Endometrium (tissue), 2 donors: ENCODE data around the gene PLOD2.

Experiments
- FAIRE-seq: peaks from 2 replicates; lab custom pipeline; 2012; peaks lifted over from hg19 to GRCh38; lab: Jason Lieb, UNC
- donor health status: control.
- donor health status: control.

PLOD2 gene

DNA sequence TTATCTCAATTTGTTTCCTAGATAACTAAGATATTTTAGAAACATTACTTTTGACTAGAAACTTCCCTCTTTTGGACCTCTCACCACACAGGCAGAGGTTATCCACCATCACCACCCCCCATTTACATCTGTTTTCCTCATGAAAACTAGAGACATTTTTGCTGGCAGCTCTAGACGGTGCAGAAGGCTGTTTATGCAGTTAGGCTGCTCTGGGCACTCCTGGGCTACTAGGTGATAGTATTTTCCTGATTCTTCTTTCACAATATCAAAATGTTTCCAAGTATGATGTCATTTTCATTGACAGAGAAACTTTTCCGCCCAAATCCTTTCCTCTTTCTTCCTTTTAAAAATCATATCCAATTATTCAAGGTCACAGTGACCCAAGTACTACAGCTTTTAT is 67.1 kb downstream of the PLOD2 start:
- no peak for FAIRE-seq

DNA sequence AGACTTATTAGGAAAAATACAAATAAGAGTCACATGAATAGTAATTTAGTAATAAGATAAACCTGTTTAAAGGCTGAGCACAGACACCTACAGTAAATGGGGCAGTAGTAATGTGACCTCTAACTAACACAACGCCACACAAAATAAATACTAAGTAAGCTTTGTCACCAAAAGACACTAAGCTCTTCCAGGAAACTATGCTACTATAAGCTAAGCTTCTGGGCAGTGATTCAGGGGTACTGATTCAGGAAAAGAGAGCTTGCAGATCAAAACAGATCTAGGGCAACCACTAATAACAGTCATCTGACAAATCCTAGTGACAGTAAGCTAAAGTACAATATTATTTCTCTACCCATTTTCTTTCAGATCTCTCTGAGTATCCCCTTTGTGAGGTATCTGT is 68.8 kb downstream of the PLOD2 start:
- FAIRE-seq: no peak

DNA sequence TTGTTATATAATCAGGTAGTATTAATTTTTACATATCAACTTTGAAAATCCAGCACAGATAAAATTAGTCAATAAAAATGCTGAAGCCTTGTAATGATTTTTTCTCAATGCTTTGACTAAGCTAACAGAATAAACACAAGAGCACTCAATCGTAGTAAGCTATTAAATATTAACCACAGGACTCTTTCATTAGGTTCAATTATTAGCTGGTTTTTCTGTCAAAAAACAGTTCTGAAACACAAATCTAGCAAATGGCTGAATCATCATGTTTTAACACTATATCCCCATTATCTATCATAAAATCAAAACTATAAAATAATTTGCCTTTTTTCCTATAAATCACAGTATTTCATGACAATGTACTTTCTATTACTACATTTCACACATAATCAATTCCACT is 69.6 kb downstream of the PLOD2 start:
- no peak for FAIRE-seq

DNA sequence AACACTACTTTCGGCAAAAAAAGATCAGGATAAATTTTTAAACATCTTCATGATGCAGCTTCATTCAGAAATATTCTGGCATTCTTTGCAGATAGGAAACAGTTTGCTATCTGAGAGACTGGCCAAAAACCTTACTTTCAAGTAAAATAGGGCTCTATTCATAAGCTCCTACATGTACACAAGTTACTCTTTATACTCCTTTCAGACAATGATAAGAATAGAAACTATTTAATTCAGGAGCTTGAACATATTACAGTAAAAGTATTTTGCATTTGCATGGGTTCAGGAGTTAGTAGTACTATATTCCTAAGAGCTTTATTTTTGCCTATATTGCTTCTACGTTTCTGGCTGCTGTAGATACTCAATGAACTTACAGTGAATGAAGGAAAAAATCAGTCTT is 70.5 kb downstream of the PLOD2 start:
- no peak for FAIRE-seq

DNA sequence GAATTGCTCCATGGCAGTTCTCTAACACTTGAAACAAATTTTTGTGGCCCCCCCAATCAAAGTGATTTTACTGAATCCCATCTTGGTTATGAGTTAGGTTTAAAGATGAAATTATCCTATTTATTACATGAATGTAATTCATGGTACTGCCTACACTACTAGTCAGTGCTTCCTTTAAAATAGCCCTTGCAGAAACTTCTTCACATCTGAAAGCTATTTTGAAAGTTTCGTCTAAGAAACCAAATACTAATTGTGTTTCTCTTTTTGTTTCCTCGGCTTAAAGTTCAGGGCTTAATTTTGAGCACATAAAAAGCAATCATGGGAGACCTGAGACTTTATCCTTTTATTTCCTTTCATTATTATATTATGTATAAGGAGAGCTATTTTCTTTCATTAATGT is 72.1 kb downstream of the PLOD2 start:
- peak; percentile 29 for FAIRE-seq

DNA sequence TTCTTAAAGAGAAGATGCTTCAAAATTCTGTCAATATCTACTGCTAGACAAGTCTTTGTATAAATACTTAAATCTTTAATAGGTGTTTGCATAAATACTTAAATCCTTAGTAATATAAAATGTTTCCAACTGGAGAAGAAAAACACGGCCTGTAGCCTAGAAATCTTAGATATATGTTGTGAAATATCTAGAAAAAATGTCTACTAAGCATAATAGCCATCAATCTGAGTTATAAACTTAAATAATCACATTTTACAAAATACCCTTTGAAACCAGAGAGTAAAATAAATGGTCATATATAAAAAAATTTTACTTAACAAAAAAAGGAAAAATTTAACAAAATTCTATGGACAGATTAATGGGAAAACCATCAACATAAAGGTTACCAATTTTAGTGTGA is 73.9 kb downstream of the PLOD2 start:
- peak; percentile 45 for FAIRE-seq

DNA sequence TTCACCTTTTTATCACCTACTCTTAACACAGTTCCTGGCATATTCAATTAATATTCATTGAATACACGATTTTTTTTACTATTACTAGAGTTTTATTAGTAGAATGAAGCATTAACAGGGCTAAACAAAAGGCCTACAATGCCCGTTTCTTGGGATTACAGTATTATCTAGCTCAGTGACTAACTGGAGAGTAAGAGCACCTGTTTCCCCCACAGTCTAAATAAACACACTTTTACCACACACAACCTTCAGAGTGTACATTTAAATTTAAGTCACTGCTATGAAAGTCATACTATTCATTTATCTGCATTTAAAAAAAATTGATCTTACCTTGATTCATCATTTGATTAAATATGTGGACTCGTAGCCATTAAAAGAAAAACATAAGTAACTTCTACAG is 74.8 kb downstream of the PLOD2 start:
- FAIRE-seq: no peak

DNA sequence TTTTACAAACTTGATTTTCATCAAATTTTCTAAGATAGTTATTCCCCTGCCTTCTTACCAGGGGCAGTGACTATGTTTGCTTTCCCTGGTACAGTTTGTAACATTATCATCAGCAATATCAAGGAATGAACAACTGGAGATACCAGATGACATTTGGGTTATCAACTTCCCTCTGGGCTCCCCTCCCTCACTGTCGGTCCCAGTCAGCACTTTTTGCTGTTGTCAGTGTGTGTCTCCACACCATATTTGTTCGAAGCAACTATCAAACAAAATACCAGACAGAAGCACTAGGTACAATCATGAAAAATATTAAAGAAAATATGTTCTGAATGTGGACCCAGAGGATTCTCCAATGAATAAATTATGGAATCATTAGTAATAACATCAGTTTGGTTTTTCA is 75.3 kb downstream of the PLOD2 start:
- no peak for FAIRE-seq

DNA sequence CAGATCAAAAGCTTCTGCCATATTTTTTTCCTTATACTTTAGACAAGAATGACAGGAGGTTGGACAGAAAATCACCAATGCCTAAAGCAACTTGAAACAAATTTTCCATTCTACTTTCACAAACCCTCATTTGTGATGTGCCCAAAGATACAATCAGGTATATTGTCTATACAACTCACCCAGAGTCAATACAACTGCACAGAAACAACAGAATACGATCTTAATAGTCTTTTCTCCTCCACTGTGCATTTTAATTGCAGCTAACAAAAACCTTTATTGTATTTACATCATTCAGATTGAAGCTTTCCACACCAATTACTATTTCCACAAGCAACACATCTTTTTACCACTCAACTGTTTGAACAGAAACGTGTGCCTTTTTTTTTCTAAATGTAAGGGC is 80.4 kb downstream of the PLOD2 start:
- FAIRE-seq: no peak

DNA sequence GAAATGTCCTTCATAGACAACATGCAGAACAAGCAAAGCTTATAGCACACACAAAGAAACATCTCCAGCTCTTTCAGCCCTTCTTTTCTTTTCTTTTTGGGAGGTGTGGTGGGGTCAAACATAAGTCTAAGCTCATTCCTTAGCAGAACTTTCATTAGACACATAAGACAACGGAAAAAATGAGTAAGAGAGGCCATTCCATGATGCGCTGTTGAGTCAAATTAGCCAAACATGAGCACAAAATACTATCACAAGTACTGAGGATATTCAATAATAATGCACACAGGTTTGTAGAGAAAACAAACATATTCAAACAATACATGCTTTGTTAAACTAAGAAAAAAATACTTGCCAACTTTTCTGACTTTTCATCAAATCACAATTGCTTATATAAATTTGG is 83.0 kb downstream of the PLOD2 start:
- no peak for FAIRE-seq

DNA sequence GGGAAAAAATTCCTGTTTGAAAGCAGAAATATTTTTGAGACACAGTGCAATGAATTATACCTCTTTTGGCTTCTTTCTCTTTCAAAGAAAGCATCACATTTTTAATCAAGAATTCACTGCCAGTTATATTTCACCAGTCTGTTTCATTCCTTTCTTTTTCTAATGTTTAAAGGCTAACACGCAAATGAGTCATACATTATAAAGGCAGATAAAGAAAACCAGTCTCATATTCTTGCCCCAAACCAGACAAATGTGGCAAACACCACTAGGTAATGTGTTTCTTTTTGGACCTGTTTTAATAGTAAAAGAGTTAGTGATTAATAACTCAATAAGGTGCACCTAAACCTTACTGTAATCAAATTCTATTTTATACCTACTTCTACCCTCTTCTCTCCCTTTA is 83.8 kb downstream of the PLOD2 start:
- FAIRE-seq: no peak

DNA sequence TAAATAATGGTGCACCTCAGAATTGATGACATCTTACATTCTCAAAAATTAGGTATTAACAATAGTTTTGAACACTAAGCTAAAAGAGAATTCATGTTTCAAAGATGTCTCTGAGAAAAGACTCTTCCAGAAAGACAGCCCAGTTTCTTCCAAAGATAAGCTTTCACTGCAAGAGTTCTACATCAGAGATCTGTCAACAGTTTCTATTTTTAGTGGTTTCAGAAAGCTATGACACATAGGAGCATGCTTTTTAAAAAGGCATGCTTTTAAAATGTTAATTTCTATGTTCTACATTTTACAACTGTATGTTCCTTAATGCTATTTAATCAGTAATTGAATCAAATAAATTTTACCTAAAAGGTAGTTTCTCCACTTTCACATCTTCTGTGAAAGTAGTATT is 88.2 kb downstream of the PLOD2 start:
- FAIRE-seq: no peak

DNA sequence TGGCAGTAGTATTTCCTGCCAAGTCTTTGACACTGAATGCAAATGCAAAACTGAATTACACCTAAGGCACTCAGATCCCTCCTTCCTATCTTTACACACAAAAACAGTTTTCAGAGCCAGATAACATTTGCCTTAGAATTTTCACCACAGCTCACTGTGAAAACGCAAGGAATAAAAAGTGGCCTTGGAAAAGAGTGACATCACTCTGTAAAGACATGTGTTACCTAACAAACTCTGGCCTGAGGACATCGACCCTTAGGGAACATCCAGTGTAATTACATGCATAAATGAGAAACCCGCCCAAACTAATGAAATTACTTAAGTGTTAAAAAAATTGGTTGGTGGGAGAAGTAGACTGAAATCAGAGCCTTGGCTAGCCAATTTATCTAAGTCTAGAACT is 88.9 kb downstream of the PLOD2 start:
- no peak for FAIRE-seq

DNA sequence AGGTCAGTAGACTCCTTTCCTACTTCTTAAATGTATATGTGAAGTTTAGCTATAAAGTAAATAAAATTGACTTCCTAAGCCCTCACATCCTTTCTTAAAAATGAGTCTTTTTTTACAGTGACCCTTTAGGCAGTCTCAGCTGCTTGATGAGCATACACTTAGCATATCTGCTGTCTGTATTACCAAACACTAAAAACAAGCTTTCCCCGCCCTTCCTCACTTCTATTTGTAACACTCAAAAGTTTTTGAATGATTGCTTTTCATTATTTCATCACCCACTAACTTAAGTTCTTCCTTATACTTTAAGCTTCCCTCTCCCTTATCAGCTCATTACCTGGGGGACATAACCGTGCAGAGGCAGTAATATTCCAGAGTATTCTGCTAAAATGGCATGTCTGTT is 89.4 kb downstream of the PLOD2 start:
- no peak for FAIRE-seq

DNA sequence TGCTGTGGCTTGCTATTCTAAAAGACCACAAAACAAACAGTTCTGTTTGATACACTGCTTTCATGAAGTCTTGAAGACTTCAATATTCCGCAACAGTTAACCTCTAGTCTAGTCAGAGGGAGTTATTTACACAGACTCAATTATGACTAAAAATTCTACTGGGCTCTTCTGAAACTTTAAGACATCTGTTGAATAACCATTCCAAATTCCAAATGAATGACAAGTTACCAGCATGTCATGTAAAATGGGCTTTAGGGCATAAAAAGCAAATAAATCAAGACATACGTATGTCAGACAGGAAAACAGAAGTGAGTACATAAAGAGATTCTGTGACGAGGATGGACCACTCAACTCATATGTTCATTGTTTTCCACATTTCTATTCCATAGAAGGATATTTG is 93.9 kb downstream of the PLOD2 start:
- FAIRE-seq: no peak

DNA sequence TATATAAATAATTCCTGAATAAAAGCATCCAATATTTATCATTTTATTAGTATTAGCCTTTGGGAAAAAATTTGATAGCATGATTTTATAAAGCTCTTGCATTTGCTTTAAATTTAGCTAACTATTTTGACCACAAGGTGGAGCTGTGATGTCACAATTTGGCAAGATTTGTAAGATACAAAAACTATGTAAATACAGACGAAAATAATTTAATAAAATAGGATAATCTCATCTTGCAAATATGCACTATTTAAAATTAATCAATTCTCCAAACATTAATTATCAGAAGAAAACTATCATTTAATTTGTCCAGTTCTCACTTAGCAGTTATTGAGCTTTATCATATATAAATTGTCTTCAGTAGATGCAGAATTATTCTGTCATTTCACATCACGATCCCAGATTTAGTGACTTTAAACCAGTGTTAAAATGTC is 95.4 kb downstream of the PLOD2 start:
- peak; percentile 98 for FAIRE-seq

DNA sequence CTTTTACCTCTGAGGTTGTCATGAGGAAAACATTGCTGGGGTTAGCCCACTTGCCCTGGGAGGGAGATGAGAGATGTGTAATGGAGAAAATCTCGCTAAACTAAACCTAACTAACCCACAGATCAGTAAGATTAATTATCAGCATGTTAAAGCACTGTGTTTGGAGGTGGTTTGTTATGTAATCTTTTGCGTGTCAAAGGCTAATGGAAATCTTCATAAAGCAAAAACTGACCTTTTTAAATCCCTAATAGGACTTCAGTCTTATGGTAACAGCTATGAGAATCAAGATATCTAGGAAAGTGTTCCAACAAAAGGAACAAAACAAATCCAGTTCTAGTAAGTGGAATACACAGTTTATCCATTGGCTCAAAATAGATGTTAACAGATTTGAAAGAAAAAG is 102.7 kb downstream of the PLOD2 start:
- no peak for FAIRE-seq

DNA sequence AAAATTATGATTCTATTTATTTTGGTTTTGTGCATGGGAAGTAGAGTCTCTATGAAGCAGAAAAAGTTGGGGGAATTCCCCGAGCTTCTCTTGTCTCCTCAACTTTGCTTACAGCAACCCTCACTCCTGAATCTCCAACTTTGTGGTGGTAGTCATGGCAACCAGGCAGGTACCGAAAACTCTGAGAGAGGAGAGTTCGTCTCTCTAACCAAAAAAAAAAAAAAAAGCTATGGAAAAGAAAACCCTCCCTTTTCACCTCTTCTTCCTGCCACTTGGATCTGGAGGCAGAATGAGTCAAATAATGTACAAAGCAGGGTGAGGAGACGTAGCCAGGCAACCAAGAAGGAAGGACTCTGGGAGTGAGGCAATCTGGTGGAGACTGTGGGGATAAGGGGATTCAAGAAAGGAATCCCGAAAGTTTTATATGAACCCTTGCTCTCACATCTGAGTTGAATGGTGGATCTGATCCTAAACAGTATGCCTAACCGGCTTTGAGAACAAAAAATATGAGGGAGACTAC is 108.1 kb downstream of the PLOD2 start:
- no peak for FAIRE-seq

DNA sequence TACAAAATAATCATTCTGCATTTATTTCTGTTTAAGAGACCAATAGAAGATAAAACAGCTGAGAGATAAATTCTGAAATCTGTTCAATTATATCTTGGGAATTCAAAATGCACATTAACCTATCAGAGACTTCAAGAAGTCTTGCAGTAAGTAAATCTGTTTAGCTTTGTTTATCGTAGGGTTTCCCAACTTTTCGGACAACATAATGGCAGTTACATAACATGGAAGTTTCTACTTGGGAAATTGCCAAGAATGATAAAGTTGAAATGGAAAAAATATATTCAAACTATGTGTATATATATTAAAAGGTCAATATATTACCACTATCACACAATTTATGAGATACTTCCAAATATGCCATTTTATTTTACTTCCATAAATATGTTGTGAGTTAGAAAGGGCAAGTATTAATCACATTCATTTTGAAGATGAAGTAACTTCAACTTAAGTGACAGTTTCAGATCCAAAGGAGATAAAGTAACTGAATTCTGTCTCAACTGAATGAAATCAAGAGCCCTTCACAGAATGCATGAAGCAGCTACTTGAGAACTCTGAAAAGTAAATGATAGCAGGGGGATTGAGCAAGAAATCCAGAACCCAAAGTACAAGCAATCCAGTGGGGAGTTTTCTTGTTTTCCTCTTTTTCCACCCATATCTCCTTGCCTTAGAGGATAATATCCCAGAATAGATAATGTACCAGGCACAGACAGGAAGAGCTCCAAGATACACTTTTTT is 108.8 kb downstream of the PLOD2 start:
- FAIRE-seq: no peak

DNA sequence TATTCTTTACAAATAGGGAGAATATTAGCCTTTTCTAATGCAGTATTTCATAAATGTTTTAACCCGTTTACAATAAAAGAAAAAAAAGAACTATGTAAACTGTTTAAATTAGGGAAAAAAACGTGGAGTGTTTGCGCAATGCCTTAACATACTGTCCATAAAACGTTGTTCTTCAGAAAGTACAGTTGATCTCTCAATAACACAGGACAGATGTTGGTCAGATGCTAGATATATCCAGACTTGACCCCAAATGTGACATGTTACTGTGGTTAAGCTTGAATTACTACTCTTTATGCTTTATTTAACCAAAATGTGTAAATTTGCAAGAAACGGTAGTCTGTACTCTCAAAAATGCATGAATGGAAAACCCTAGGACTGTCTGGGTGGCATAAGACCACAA is 110.3 kb downstream of the PLOD2 start:
- FAIRE-seq: no peak

DNA sequence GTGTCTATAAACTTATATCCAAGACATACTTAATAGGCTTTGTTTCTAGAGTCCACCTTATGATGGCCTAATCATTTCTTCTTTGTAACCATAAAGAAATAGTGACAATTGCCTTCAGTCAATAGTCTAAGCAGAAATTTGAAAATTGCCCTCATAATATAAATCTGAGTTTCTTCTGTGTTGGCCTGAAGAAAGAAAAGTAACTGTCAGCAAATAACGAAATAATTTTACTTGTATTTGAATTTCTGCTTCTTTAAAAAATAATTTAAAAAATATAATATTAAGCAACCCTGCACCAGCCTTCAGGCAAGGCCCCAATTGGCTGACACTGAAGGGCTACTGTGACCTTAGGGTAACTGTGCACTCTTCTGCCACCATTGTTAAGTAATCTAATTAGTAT is 113.5 kb downstream of the PLOD2 start:
- FAIRE-seq: no peak

DNA sequence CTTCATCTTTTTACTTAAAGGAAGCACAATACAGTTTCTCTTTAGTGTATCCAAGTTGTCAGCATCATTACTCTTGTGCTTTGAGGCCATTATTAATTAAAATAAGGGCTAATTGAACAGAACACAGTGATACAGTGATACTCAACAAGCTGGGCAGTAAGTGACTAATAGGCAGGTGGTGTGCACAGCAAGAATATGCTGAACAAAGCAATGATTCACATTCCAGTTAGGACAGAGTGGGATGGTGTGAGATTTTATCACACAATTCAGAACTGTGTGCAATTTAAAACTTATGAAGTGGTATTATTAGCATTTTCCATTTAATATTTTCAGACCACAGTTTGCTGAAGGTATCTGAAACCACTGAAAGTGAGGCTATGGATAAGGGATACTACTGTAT is 116.9 kb downstream of the PLOD2 start:
- FAIRE-seq: no peak

DNA sequence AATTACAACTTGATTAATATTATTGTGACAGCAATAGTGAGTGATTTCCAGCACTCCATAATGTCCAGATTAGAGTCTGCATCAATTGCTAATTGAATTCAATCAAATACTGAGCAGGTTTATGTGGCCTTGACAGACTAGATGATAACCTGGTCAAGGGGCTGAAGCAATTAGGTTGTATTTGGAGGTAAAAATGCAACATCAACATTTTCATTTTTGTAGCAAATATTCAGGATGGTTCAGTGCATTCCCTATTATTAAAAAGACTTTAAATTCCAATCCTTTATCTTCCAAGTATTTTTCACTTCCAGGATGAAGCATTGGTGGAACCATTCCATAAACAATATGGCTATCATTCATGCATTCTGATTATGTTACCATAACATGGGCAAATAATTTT is 120.4 kb downstream of the PLOD2 start:
- FAIRE-seq: no peak

DNA sequence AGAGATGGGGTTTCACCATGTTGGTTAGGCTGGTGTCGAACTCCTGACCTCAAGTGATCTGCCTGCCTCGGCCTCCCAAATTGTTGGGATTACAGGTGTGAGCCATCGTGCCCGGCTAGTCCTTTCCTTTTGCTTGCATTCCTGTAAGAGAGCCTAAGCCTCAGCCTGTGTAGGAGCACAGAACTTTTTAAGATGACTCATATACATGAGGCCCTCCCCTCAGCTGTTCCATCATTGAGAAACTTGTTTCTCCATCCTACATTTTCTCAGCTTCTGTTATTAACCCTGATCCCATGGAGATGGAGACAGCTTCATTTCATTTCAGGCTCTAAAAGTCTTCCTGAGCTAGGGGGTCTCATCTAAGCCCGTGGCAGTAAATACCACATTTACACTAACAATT is 123.3 kb downstream of the PLOD2 start:
- FAIRE-seq: no peak

DNA sequence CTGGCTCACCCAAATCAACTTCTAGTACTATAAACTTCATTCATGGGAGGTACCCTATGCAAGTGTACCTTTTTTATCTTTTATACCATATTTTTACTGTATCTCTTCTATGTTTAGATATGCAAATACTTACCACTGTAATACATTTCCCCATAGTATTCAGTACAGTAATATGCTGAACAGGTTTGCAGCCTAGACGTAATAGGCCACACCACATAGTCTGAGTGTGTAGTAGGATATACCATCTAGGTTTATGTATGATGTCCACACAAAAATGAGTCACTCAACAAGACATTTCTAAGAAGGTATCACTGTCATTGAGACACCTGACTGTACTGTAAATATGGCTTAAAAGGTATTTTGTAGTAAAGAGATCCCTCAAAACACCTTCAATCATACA is 124.7 kb downstream of the PLOD2 start:
- FAIRE-seq: no peak
